SU-DHL-6 (cell line): ENCODE measurements around the gene GIGYF1.

Source experiments
- CTCF ChIP-seq: fragments of 200-600 bp; sonication (generic); IDR thresholded peaks from one replicate; pipeline ENCODE4 v1.5.1; 2017; ENCODE audit warnings: antibody characterized with exemption, mild to moderate bottlenecking, low read length, moderate library complexity; ENCODE audit not compliant: insufficient read depth, poor library complexity, severe bottlenecking
- EZH2phosphoT487 ChIP-seq: fragments of 200-600 bp; sonication (generic), shearing (Covaris generic); conservative IDR thresholded peaks from 2 replicates; pipeline ENCODE4 v1.6.1; 2018; ENCODE audit warnings: mild to moderate bottlenecking, antibody characterized with exemption, low read length, moderate library complexity, mixed read lengths

GRCh38 chr7:100654908-100655831 lies 38.9 kb downstream of the GIGYF1 start:
- TF ChIP-seq CTCF (no peak), EZH2phosphoT487 (no peak)
